VCaP (cell line): ENCODE results near the gene POLR1B.
"Not testable (repeated sequence)": the region's sequence is repeated elsewhere in the genome, so short reads cannot be mapped to it uniquely, and the experiment has no call there.

ENCODE experiments used
- H3K27ac ChIP-seq: fragments of 450-650 bp; 2 replicates; pipeline ENCODE4 v1.5.1; 2017
- CTCF ChIP-seq: fragments of 450-650 bp; conservative IDR thresholded peaks from 2 replicates; pipeline ENCODE4 v1.5.1; 2017; ENCODE audit warnings: mild to moderate bottlenecking, moderate library complexity

POLR1B gene

GRCh38 chr2:112548980-112549379, 6.7 kb downstream of the POLR1B start:
- TF ChIP-seq CTCF, result no peak

GRCh38 chr2:112566104-112566503, 23.8 kb downstream of the POLR1B start:
- no peak for TF ChIP-seq CTCF

More at GRCh38 chr2:112548980-112549379, 6.7 kb downstream of the POLR1B start:
- no peak overlapping the region for H3K27ac ChIP-seq

GRCh38 chr2:112566508-112566907, 24.2 kb downstream of the POLR1B start:
- not testable (repeated sequence) for H3K27ac ChIP-seq

More at GRCh38 chr2:112566104-112566503, 23.8 kb downstream of the POLR1B start:
- no peak overlapping the region for H3K27ac ChIP-seq

- TF ChIP-seq CTCF, result no peak
- H3K27ac ChIP-seq, result no peak overlapping the region
Observed at GRCh38 chr2:112572005-112572404, 29.7 kb downstream of the POLR1B start.

- H3K27ac ChIP-seq, result no peak overlapping the region
- TF ChIP-seq CTCF, result 0 out of 2 replicates have a peak, but pooled peaks have one; percentile 25
Observed at GRCh38 chr2:112577756-112578155, 35.5 kb downstream of the POLR1B start.

GRCh38 chr2:112579241-112579640, 37.0 kb downstream of the POLR1B start:
- TF ChIP-seq CTCF, result no peak

GRCh38 chr2:112580084-112580483, 37.8 kb downstream of the POLR1B start:
- no peak for TF ChIP-seq CTCF
- no peak overlapping the region for H3K27ac ChIP-seq

More at GRCh38 chr2:112579241-112579640, 37.0 kb downstream of the POLR1B start:
- H3K27ac ChIP-seq, result no peak overlapping the region

GRCh38 chr2:112582314-112582746, 40.1 kb downstream of the POLR1B start:
- no peak overlapping the region for H3K27ac ChIP-seq
- TF ChIP-seq CTCF, result peak; percentile 73
